GM18502 (cell line): ENCODE data around the gene DCUN1D2.

ENCODE experiments used
- ATAC-seq: cut with Tn5 transposase; IDR thresholded peaks from one replicate; pipeline ENCODE4 v1.9.1; 2021; ENCODE audit warnings: mild to moderate bottlenecking; ENCODE audit not compliant: unreplicated experiment, poor library complexity

DCUN1D2 gene

DNA sequence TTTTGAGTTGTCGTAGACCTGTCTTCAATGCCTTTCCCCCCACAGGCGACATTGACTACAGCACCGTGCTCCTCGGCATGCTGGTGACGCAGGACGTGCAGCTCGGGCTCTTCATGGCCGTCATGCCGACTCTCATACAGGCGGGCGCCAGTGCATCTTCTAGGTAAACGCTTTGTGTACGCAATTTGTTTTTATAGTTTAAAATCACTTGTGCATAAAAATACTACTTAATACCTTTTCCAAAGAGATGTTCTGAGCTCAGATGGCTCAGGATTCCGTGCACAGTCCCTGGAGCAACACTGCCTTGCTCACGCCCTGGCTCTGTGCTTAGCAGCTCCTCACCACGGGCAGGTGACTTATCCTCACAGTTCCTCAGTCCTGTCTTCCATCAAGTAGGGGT lies 30.1 kb upstream of the DCUN1D2 start:
- ATAC-seq = no peak

GRCh38 chr13:113519556-113519955 lies 29.0 kb upstream of the DCUN1D2 start:
- ATAC-seq = no peak

DNA sequence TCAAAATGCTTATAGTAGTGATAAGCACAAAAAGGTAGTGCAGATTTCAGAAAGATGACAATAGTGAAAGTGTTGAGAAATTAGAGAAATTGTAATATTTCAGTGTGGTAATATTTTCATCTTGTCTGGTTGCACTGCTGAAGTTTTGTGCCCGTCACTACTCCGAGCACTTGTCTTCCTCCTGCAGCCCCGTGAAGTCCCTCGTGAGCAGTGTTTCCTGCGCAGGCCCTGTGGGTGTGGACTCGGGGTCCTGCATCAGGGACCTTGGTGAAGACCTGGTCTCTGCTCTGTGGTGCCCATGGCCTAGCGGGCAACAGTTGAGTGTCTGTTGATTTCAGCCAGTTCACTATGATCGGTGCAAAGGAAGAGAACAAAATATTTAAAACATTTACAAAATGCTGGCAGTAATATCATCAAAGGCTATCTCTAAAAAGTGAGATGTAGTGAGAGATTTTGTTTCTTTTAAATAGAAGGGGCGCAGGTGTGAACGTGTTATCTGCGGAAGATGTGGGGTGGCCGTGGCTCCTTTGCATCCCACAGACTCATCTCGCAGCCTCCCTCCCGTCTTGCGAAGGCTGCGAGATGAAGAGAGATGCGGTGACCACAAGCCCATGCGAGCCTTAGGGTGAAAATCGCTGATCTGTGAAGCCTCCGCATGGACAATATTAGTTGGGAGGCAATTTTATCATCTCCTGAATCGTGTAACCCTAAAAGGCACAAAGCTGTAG lies 27.7 kb upstream of the DCUN1D2 start:
- ATAC-seq = no peak

- no peak for ATAC-seq
These were observed 24.3 kb upstream of the DCUN1D2 start for GRCh38 chr13:113514847-113515246.

- ATAC-seq = no peak
These were observed 23.2 kb upstream of the DCUN1D2 start for GRCh38 chr13:113513761-113514160.

GRCh38 chr13:113511361-113511760 lies 20.9 kb upstream of the DCUN1D2 start:
- ATAC-seq = no peak

DNA sequence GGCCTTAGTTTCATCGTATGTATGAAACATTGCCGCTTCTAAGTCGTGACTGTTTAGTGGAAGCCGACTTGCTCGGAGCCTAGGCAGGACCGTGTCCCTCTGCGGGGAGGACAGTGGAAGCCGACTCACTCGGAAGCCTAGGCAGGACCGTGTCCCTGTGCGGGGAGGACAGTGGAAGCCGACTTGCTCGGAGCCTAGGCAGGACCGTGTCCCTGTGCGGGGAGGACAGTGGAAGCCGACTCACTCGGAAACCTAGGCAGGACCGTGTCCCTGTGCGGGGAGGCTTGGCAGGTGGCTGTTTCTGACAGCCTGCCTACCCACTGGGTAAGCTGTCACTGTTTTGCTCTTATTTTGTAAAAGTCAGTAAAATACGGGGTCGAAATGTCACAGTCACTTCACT lies 20.4 kb upstream of the DCUN1D2 start:
- no peak for ATAC-seq

DNA sequence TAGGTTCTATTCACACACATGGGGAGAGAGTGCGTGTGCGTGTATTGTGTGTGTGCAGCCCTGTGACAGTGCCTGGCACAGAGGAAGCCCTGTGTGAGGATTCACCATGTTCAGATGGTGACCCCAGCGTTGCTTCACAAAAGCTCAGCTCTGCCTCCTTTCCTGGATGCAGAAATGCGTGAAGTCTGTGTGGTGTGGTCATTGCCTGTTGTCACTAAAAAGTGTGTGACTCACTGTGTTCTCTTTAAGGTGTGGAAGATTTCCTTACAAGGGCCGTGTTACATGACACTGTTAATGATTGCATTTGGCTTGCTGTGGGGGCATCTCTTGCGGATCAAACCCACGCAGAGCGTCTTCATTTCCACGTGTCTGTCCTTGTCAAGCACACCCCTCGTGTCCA lies 19.5 kb upstream of the DCUN1D2 start:
- ATAC-seq = no peak

GRCh38 chr13:113508521-113509254 lies 18.2 kb upstream of the DCUN1D2 start:
- ATAC-seq = no peak

- ATAC-seq = no peak
These were observed 17.2 kb upstream of the DCUN1D2 start for GRCh38 chr13:113507505-113508345.

- no peak for ATAC-seq
These were observed 16.4 kb upstream of the DCUN1D2 start for GRCh38 chr13:113506871-113507388.

GRCh38 chr13:113506025-113506685 lies 15.6 kb upstream of the DCUN1D2 start:
- ATAC-seq = no peak

GRCh38 chr13:113502686-113503085 lies 12.2 kb upstream of the DCUN1D2 start:
- ATAC-seq = no peak

DNA sequence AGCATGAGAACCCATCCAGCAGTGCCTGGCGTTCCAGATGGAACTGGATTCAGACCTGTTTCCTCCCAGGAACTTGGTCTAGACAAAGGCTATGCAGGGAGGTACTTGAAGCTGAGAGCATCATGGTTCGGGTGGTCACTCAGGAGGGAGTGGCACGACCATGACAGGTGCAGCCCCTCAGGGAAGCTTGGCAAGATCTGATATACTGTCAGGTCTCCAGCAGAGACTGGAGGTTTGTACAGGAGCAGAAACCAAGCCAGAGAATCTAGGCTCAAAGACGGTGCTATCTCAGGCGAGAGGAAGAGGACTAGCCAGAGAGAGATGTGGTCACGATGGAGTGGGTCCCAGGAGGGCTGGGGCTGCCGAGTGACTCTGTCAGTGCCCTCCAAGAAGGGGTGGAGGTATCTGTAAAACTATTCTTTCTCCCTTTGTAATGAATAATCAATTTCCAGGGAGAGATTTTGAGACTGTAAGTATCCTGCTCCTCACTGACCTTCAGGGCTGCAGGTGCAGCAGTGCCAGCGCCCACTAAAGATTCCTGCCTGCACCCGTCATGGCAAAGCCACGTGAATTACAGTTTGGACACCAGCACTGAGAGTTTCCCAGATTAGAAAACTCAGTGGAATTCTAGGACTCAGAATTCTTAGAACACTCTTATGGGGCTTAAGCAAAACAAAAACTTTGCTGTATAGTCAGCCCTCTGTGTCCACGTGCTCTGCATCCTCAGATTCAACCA lies 10.2 kb upstream of the DCUN1D2 start:
- no peak for ATAC-seq

GRCh38 chr13:113499936-113500335 lies 9.4 kb upstream of the DCUN1D2 start:
- ATAC-seq = no peak

DNA sequence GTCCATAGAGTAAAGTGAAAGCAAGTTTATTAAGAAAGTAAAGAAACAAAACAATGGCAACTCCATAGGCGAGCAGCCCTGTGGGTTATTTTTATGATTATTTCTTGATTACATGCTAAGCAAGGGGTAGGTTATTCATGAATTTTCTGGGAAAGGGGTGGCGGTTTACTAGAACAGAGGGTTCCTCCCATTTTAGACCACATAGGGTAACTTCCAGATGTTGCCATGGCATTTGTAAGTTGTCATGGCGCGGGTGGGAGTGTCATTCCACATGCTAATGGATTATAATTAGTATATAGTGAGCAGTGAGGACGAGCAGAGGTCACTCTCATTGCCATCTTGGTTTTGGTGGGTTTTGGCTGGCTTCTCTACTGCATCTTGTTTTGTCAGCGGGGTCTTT lies 8.4 kb upstream of the DCUN1D2 start:
- no peak for ATAC-seq

- ATAC-seq = no peak
These were observed 6.7 kb upstream of the DCUN1D2 start for GRCh38 chr13:113497217-113497616.

- ATAC-seq = no peak
These were observed 5.1 kb upstream of the DCUN1D2 start for GRCh38 chr13:113495494-113496210.
